GM19468 (cell line): ENCODE measurements around the gene ABCA7.
"Not testable (repeated sequence)": the region's sequence is repeated elsewhere in the genome, so short reads cannot be mapped to it uniquely, and the experiment has no call there.

ENCODE experiments used
- ATAC-seq: cut with Tn5 transposase; IDR thresholded peaks from one replicate; pipeline ENCODE4 v1.9.1; 2021; ENCODE audit warnings: mild to moderate bottlenecking, moderate library complexity, moderate number of reproducible peaks; ENCODE audit not compliant: unreplicated experiment; ENCODE audit errors: extremely low read depth

The ABCA7 gene

GRCh38 chr19:1015061-1015781 lies 24.7 kb upstream of the ABCA7 start:
- no peak for ATAC-seq

- no peak for ATAC-seq
Observed at GRCh38 chr19:1015782-1016646, 23.9 kb upstream of the ABCA7 start.

- no peak for ATAC-seq
Observed at GRCh38 chr19:1016647-1017114, 23.2 kb upstream of the ABCA7 start.

- ATAC-seq: no peak
Observed at GRCh38 chr19:1017115-1017905, 22.6 kb upstream of the ABCA7 start.

GRCh38 chr19:1017906-1018305 lies 22.0 kb upstream of the ABCA7 start:
- no peak for ATAC-seq

GRCh38 chr19:1018393-1018792 lies 21.5 kb upstream of the ABCA7 start:
- ATAC-seq: no peak

- no peak for ATAC-seq
Observed at GRCh38 chr19:1018932-1019615, 20.8 kb upstream of the ABCA7 start.

- no peak for ATAC-seq
Observed at GRCh38 chr19:1019616-1019961, 20.3 kb upstream of the ABCA7 start.

- no peak for ATAC-seq
Observed at GRCh38 chr19:1019980-1020867, 19.7 kb upstream of the ABCA7 start.

GRCh38 chr19:1020868-1021425 lies 19.0 kb upstream of the ABCA7 start, which contains the start of gene TMEM259:
TSS of gene TMEM259 (minus strand) at chr19:1021123. CDS start at chr19:1020996, 127 bp downstream.
- peak; percentile 80 for ATAC-seq

GRCh38 chr19:1023883-1024188 lies 16.1 kb upstream of the ABCA7 start:
- ATAC-seq: not testable (repeated sequence)

- ATAC-seq: not testable (repeated sequence)
Observed at GRCh38 chr19:1025080-1025479, 14.8 kb upstream of the ABCA7 start.

- no peak for ATAC-seq
Observed at GRCh38 chr19:1025960-1026782, 13.7 kb upstream of the ABCA7 start, which contains the start of gene CNN2. TSS of gene CNN2 (plus strand) at chr19:1026608. CDS start at chr19:1026662, 54 bp downstream.

- no peak for ATAC-seq
Observed at GRCh38 chr19:1026783-1027649, 12.9 kb upstream of the ABCA7 start.

GRCh38 chr19:1027650-1028061 lies 12.3 kb upstream of the ABCA7 start:
- no peak for ATAC-seq

GRCh38 chr19:1028062-1028926 lies 11.6 kb upstream of the ABCA7 start:
- ATAC-seq: no peak
